ENCODE data around the gene HIPK2.

- TF ChIP-seq CTCF (IDR thresholded peaks at IDR 0.05): no peak
- no peak for TF ChIP-seq POLR2A (IDR thresholded peaks at IDR 0.05)
- TF ChIP-seq POLR2AphosphoS5 (IDR thresholded peaks at IDR 0.05): no peak
- no peak for TF ChIP-seq EP300 (IDR thresholded peaks at IDR 0.05)
Observed at GRCh38 chr7:139706837-139707236, 71.0 kb downstream of the HIPK2 start.
